Measurements from ENCODE around the gene ADAMTS20. TPM values are rescaled to one million over a fixed set of nuclear protein-coding genes. Genes with fewer than 3 reads are reported as not detected.
A peak's percentile ranks its signal among the peaks of the same experiment; 100 is the strongest.

ADAMTS20 gene
- total RNA-seq, 1 donor from 2014 or later, result not detected

GRCh38 chr12:43585676-43586075 is 33.7 kb upstream of the ADAMTS20 start:
- no peak for FAIRE-seq
- Histone ChIP-seq H3K4me3 (ENCODE audit: low read depth, low read length) (no peak overlapping the region), H3K27me3 (ENCODE audit: control insufficient read depth, insufficient read depth, low read length) (no peaks in the 10 kb centered on the region), H3K36me3 (ENCODE audit: control insufficient read depth, insufficient read depth, low read length) (no peaks in the 10 kb centered on the region)
- DNase-seq (ENCODE audit: low read depth), result no peak
- no peak for TF ChIP-seq CTCF (IDR thresholded peaks at IDR 0.05; ENCODE audit: insufficient read depth, low read length, severe bottlenecking)

GRCh38 chr12:43580601-43581000 is 28.6 kb upstream of the ADAMTS20 start:
- Histone ChIP-seq H3K4me3 (ENCODE audit: low read depth, low read length) (no peak overlapping the region), H3K36me3 (ENCODE audit: control insufficient read depth, insufficient read depth, low read length) (no peaks in the 10 kb centered on the region), H3K27me3 (ENCODE audit: control insufficient read depth, insufficient read depth, low read length) (no peaks in the 10 kb centered on the region)
- no peak for TF ChIP-seq CTCF (IDR thresholded peaks at IDR 0.05; ENCODE audit: insufficient read depth, low read length, severe bottlenecking)
- FAIRE-seq (no peak), DNase-seq (ENCODE audit: low read depth) (peak; percentile 20)

GRCh38 chr12:43579206-43579605 is 27.2 kb upstream of the ADAMTS20 start:
- DNase-seq (ENCODE audit: low read depth) (no peak), FAIRE-seq (no peak)
- Histone ChIP-seq H3K36me3 (ENCODE audit: control insufficient read depth, insufficient read depth, low read length) (no peaks in the 10 kb centered on the region), H3K27me3 (ENCODE audit: control insufficient read depth, insufficient read depth, low read length) (no peaks in the 10 kb centered on the region), H3K4me3 (ENCODE audit: low read depth, low read length) (no peak overlapping the region)
- no peak for TF ChIP-seq CTCF (IDR thresholded peaks at IDR 0.05; ENCODE audit: insufficient read depth, low read length, severe bottlenecking)

GRCh38 chr12:43578782-43579181 is 26.8 kb upstream of the ADAMTS20 start:
- H3K27me3 ChIP-seq (ENCODE audit: control insufficient read depth, insufficient read depth, low read length), result no peaks in the 10 kb centered on the region
- H3K36me3 ChIP-seq (ENCODE audit: control insufficient read depth, insufficient read depth, low read length), result no peaks in the 10 kb centered on the region
- DNase-seq (ENCODE audit: low read depth) (peak; percentile 17), FAIRE-seq (peak; percentile 76)
- no peak overlapping the region for H3K4me3 ChIP-seq (ENCODE audit: low read depth, low read length)
- no peak for TF ChIP-seq CTCF (IDR thresholded peaks at IDR 0.05; ENCODE audit: insufficient read depth, low read length, severe bottlenecking)

- Histone ChIP-seq H3K4me3 (ENCODE audit: low read depth, low read length) (no peak overlapping the region), H3K36me3 (ENCODE audit: control insufficient read depth, insufficient read depth, low read length) (no peaks in the 10 kb centered on the region), H3K27me3 (ENCODE audit: control insufficient read depth, insufficient read depth, low read length) (no peaks in the 10 kb centered on the region)
- TF ChIP-seq CTCF (IDR thresholded peaks at IDR 0.05; ENCODE audit: insufficient read depth, low read length, severe bottlenecking), result no peak
- no peak for DNase-seq (ENCODE audit: low read depth)
- FAIRE-seq, result no peak
These were observed 25.4 kb upstream of the ADAMTS20 start for GRCh38 chr12:43577381-43577780.

- no peak for FAIRE-seq
- no peaks in the 10 kb centered on the region for H3K27me3 ChIP-seq (ENCODE audit: control insufficient read depth, insufficient read depth, low read length)
- DNase-seq (ENCODE audit: low read depth), result no peak
- TF ChIP-seq CTCF (IDR thresholded peaks at IDR 0.05; ENCODE audit: insufficient read depth, low read length, severe bottlenecking), result no peak
- H3K4me3 ChIP-seq (ENCODE audit: low read depth, low read length), result no peak overlapping the region
- no peaks in the 10 kb centered on the region for H3K36me3 ChIP-seq (ENCODE audit: control insufficient read depth, insufficient read depth, low read length)
These were observed 24.2 kb upstream of the ADAMTS20 start for GRCh38 chr12:43576162-43576561.
